Measurements from ENCODE around the gene AFAP1L1.

GRCh38 chr5:149349382-149349781 is 77.7 kb downstream of the AFAP1L1 start:
- TF ChIP-seq CTCF (tag by site-specific recombination; IDR thresholded peaks at IDR 0.05): no peak
- no peak for TF ChIP-seq TCF7L2 (IDR thresholded peaks at IDR 0.05; ENCODE audit: borderline replicate concordance, low read depth, low read length)
- TF ChIP-seq ZNF830 (tag by site-specific recombination; IDR thresholded peaks at IDR 0.05; ENCODE audit: low read depth): no peak
- no peak for TF ChIP-seq ZNF114 (tag by site-specific recombination; IDR thresholded peaks at IDR 0.05)
- no peak for TF ChIP-seq MEIS1 (CRISPR knock-in tag; IDR thresholded peaks at IDR 0.05; ENCODE audit: borderline replicate concordance)
- TF ChIP-seq ZNF184 (tag by site-specific recombination; IDR thresholded peaks at IDR 0.05): no peak
- no peak for TF ChIP-seq ZNF138 (tag by site-specific recombination; IDR thresholded peaks at IDR 0.05; ENCODE audit: borderline replicate concordance)
- TF ChIP-seq RBAK (tag by site-specific recombination; IDR thresholded peaks at IDR 0.05): no peak

Measured in HEK293 (cell line).